ENCODE results near the gene B4GALT5. TPM values are rescaled to one million over a fixed set of nuclear protein-coding genes. Genes with fewer than 3 reads are reported as not detected.

The B4GALT5 gene
- total RNA-seq, 6 donors from 2014 or later, result 16.2 to 49.0 (median 36.7) TPM

GRCh38 chr20:49758781-49759180, 45.1 kb upstream of the B4GALT5 start:
- H3K4me3 ChIP-seq, result no peak overlapping the region
- H3K9me3 ChIP-seq, result no peaks in the 10 kb centered on the region
- H3K27me3 ChIP-seq, result no peaks in the 10 kb centered on the region
- TF ChIP-seq POLR2AphosphoS5 (IDR thresholded peaks at IDR 0.05), result no peak
- no peak for TF ChIP-seq CTCF (IDR thresholded peaks at IDR 0.05)
- no peak for TF ChIP-seq EP300 (IDR thresholded peaks at IDR 0.05)
- TF ChIP-seq POLR2A (IDR thresholded peaks at IDR 0.05), result no peak
- no peaks in the 10 kb centered on the region for H3K4me1 ChIP-seq
- no peak overlapping the region for H3K27ac ChIP-seq
- ATAC-seq (ENCODE audit: low FRiP score in 2 of 2), result no peak
- DNase-seq, result no peak
- WGBS, 2 donors, result 81 to 91% methylated on average over 5 to 6 of the region's 6 CpGs
- no peaks in the 10 kb centered on the region for H3K36me3 ChIP-seq

GRCh38 chr20:49757597-49757996, 43.9 kb upstream of the B4GALT5 start:
- DNase-seq (no peak), ATAC-seq (ENCODE audit: low FRiP score in 2 of 2) (no peak)
- Histone ChIP-seq H3K27me3 (no peaks in the 10 kb centered on the region), H3K9me3 (no peaks in the 10 kb centered on the region), H3K27ac (no peak overlapping the region), H3K36me3 (no peaks in the 10 kb centered on the region), H3K4me3 (no peak overlapping the region), H3K4me1 (no peaks in the 10 kb centered on the region)
- WGBS, 2 donors, result 90 to 92% methylated on average over 4 of the region's 4 CpGs
- TF ChIP-seq POLR2AphosphoS5 (IDR thresholded peaks at IDR 0.05), result no peak
- TF ChIP-seq CTCF (IDR thresholded peaks at IDR 0.05), result no peak
- TF ChIP-seq POLR2A (IDR thresholded peaks at IDR 0.05), result no peak
- no peak for TF ChIP-seq EP300 (IDR thresholded peaks at IDR 0.05)

GRCh38 chr20:49756241-49756640, 42.6 kb upstream of the B4GALT5 start:
- H3K4me1 ChIP-seq, result no peaks in the 10 kb centered on the region
- DNase-seq (no peak), ATAC-seq (ENCODE audit: low FRiP score in 2 of 2) (no peak)
- no peaks in the 10 kb centered on the region for H3K27me3 ChIP-seq
- H3K36me3 ChIP-seq, result no peaks in the 10 kb centered on the region
- TF ChIP-seq POLR2AphosphoS5 (IDR thresholded peaks at IDR 0.05) (no peak), CTCF (IDR thresholded peaks at IDR 0.05) (no peak), EP300 (IDR thresholded peaks at IDR 0.05) (no peak)
- H3K27ac ChIP-seq, result no peak overlapping the region
- H3K4me3 ChIP-seq, result no peak overlapping the region
- WGBS, 2 donors, result 60 to 72% methylated on average over 1 to 2 of the region's 2 CpGs
- no peaks in the 10 kb centered on the region for H3K9me3 ChIP-seq

GRCh38 chr20:49754596-49754995, 40.9 kb upstream of the B4GALT5 start:
- TF ChIP-seq EP300 (IDR thresholded peaks at IDR 0.05) (no peak), CTCF (IDR thresholded peaks at IDR 0.05) (no peak), POLR2AphosphoS5 (IDR thresholded peaks at IDR 0.05) (no peak)
- 96 to 98% methylated on average over 5 of the region's 5 CpGs for WGBS, 2 donors
- ATAC-seq (ENCODE audit: low FRiP score in 2 of 2) (no peak), DNase-seq (no peak)
- Histone ChIP-seq H3K9me3 (no peaks in the 10 kb centered on the region), H3K4me3 (no peak overlapping the region), H3K4me1 (peaks cover 0 to 10% (median 4%) of the 10 kb centered on the region in 4 donors), H3K27me3 (no peaks in the 10 kb centered on the region), H3K36me3 (no peaks in the 10 kb centered on the region), H3K27ac (no peak overlapping the region)

- 88 to 97% methylated on average over 2 of the region's 2 CpGs for WGBS, 2 donors
- no peaks in the 10 kb centered on the region for H3K9me3 ChIP-seq
- H3K27ac ChIP-seq, result no peak overlapping the region
- H3K4me3 ChIP-seq, result no peak overlapping the region
- H3K4me1 ChIP-seq, result peaks cover 0 to 15% (median 6%) of the 10 kb centered on the region in 4 donors
- ATAC-seq (ENCODE audit: low FRiP score in 2 of 2), result no peak
- H3K36me3 ChIP-seq, result no peaks in the 10 kb centered on the region
- no peaks in the 10 kb centered on the region for H3K27me3 ChIP-seq
- DNase-seq, result no peak
- no peak for TF ChIP-seq POLR2AphosphoS5 (IDR thresholded peaks at IDR 0.05)
- TF ChIP-seq EP300 (IDR thresholded peaks at IDR 0.05), result no peak
- no peak for TF ChIP-seq POLR2A (IDR thresholded peaks at IDR 0.05)
- TF ChIP-seq CTCF (IDR thresholded peaks at IDR 0.05), result no peak
These were observed 39.5 kb upstream of the B4GALT5 start for GRCh38 chr20:49753133-49753532.
